ENCODE measurements around the gene CMTR1.

The CMTR1 gene

GRCh38 chr6:37520926-37521325 lies 87.9 kb downstream of the CMTR1 start:
- no peak for TF ChIP-seq CTCF (IDR thresholded peaks at IDR 0.05)

- TF ChIP-seq CTCF (IDR thresholded peaks at IDR 0.05) = no peak
Observed at GRCh38 chr6:37521674-37522073, 88.7 kb downstream of the CMTR1 start.

GRCh38 chr6:37522836-37523235 lies 89.8 kb downstream of the CMTR1 start:
- no peak for TF ChIP-seq CTCF (IDR thresholded peaks at IDR 0.05)

- TF ChIP-seq CTCF (IDR thresholded peaks at IDR 0.05) = no peak
Observed at GRCh38 chr6:37523412-37523811, 90.4 kb downstream of the CMTR1 start.

GRCh38 chr6:37524025-37524969 lies 91.3 kb downstream of the CMTR1 start:
- no peak for TF ChIP-seq CTCF (IDR thresholded peaks at IDR 0.05)

GRCh38 chr6:37524970-37525318 lies 91.9 kb downstream of the CMTR1 start:
- no peak for TF ChIP-seq CTCF (IDR thresholded peaks at IDR 0.05)

- TF ChIP-seq CTCF (IDR thresholded peaks at IDR 0.05) = no peak
Observed at GRCh38 chr6:37525460-37526357, 92.7 kb downstream of the CMTR1 start.

Measured in LNCAP (cell line).